ENCODE data around the gene KRT36. TPM values are rescaled to one million over a fixed set of nuclear protein-coding genes. Genes with fewer than 3 reads are reported as not detected.

KRT36 gene
- total and polyA plus RNA-seq, 10 donors, result 0.20 to 2.7 (median 0.36) TPM; not detected in 1

DNA sequence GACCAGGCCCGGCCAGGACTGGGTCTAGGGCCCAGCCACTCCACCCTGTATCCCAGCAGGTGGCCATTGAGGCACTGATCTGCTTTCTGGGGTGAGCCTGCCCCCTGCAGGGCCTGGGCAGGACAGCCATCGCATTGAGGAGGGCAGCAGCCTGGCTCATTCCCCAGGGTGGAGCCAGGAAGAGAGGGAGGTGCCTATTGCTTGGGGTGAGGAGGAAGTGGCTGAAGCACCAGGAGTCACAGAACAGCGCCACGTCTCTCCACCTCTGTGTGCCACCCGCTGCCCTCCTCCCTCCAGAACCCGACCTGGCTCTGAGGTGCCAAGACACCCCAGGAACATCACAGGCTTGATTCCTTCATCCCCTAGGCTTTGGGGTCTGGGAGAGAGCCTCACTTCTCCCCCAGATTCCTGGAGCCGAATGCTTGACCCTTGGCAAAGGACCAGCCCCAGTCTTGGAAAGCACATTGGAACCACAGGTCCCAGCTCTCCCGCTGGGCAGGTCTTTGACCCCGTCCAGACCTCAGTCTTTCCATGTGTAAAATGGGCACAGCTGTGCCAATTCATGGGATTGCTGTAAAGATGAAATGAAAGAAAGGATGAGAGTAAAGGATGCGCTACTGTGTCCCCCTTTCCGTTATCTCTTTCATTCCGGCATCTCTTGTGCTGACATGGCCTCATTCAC lies 7.2 kb upstream of the KRT36 start:
- peaks cover 0 to 15% (median 0%) of the 10 kb centered on the region in 7 donors for H3K27me3 ChIP-seq (replicated peaks in 1 of 7)
- TF ChIP-seq POLR2AphosphoS5 (IDR thresholded peaks at IDR 0.05) (peak in 2 of 3 donors; percentile 62 to 67), POLR2A (IDR thresholded peaks at IDR 0.05) (no peak)
- TF ChIP-seq, protein P1, sequence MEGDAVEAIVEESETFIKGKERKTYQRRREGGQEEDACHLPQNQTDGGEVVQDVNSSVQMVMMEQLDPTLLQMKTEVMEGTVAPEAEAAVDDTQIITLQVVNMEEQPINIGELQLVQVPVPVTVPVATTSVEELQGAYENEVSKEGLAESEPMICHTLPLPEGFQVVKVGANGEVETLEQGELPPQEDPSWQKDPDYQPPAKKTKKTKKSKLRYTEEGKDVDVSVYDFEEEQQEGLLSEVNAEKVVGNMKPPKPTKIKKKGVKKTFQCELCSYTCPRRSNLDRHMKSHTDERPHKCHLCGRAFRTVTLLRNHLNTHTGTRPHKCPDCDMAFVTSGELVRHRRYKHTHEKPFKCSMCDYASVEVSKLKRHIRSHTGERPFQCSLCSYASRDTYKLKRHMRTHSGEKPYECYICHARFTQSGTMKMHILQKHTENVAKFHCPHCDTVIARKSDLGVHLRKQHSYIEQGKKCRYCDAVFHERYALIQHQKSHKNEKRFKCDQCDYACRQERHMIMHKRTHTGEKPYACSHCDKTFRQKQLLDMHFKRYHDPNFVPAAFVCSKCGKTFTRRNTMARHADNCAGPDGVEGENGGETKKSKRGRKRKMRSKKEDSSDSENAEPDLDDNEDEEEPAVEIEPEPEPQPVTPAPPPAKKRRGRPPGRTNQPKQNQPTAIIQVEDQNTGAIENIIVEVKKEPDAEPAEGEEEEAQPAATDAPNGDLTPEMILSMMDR (IDR thresholded peaks at IDR 0.05 in 8 of 11, conservative IDR thresholded peaks at IDR 0.05 in 3 of 11), result peak; percentile 43 to 88 (median 69)
- 46 to 50% (median 49%) methylated on average over 10 to 12 of the region's 12 CpGs for WGBS, 5 donors
- H3K4me1 ChIP-seq, result peaks cover 0 to 57% (median 24%) of the 10 kb centered on the region in 6 donors
- intact Hi-C loops (cut with DNase I; ENCODE audit: low total_unique reads), result no loop called here
- no peaks in the 10 kb centered on the region for H3K9me3 ChIP-seq
- H3K36me3 ChIP-seq, result no peaks in the 10 kb centered on the region
- peak overlapping the region in 1 of 8 donors; percentile 57 for H3K4me3 ChIP-seq
- peak; percentile 92 for DNase-seq
- H3K27ac ChIP-seq, result peak overlapping the region in 7 of 8 donors; percentile 85 to 98 (median 92)

DNA sequence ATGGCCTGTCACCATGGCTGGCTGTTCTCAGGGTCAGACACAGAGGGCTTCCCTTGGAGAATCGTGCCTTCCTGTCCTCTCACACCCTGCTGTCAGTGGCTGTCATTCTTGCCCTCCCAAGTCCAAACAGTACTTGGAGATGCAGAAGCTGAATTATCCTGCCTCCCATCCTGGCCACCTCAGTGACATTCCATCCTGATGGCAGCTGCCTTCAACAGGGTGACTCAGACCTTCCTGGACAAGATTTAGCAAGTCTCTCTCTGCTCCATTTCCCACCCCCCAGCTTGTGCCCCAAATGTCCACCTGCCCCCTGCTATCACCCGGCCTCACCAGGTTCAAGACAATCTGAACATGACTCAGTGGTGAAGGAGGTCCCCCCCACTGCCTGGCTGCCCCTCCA lies 4.8 kb upstream of the KRT36 start:
- Histone ChIP-seq H3K4me1 (peaks cover 0 to 62% (median 26%) of the 10 kb centered on the region in 6 donors), H3K27ac (no peak overlapping the region), H3K4me3 (no peak overlapping the region), H3K9me3 (no peaks in the 10 kb centered on the region), H3K27me3 (replicated peaks in 1 of 7) (peaks cover 0 to 4% (median 0%) of the 10 kb centered on the region in 7 donors), H3K36me3 (no peaks in the 10 kb centered on the region)
- intact Hi-C loops (cut with DNase I; ENCODE audit: low total_unique reads), result no loop called here
- DNase-seq, result no peak
- no peak for TF ChIP-seq POLR2A (IDR thresholded peaks at IDR 0.05)
- TF ChIP-seq, protein P1 (IDR thresholded peaks at IDR 0.05 in 8 of 11, conservative IDR thresholded peaks at IDR 0.05 in 3 of 11), result no peak
- TF ChIP-seq POLR2AphosphoS5 (IDR thresholded peaks at IDR 0.05), result no peak
- 49 to 74% (median 66%) methylated on average over 2 of the region's 2 CpGs for WGBS, 5 donors

DNA sequence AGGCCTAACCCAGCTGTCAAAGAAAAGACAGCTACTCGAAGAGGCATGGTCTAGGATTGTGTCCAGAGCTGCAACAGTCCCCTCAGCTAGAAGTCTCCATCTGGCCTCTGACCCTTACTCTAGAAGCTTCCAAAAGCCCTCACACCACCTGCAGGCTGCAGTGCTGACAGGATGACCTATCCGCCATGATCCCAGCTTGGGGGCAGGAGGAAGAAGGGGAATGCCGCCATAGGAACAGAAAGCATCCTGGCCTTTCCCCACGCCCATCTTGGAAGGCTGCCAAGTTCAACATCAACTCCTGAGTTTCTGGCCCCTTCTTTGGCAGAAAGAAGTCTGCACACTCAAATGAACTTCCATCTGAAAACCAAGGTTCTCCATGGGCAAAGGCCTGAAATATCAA lies 3.1 kb upstream of the KRT36 start:
- intact Hi-C loops (cut with DNase I; ENCODE audit: low total_unique reads), result no loop called here
- Histone ChIP-seq H3K4me3 (no peak overlapping the region), H3K4me1 (peaks cover 0 to 45% (median 23%) of the 10 kb centered on the region in 6 donors), H3K27me3 (replicated peaks in 1 of 7) (peaks cover 0 to 5% (median 0%) of the 10 kb centered on the region in 7 donors), H3K9me3 (no peaks in the 10 kb centered on the region), H3K27ac (peak overlapping the region in 7 of 8 donors; percentile 18 to 67 (median 54)), H3K36me3 (no peaks in the 10 kb centered on the region)
- no peak for TF ChIP-seq POLR2A (IDR thresholded peaks at IDR 0.05)
- TF ChIP-seq, protein P1 (IDR thresholded peaks at IDR 0.05 in 8 of 11, conservative IDR thresholded peaks at IDR 0.05 in 3 of 11), result no peak
- no peak for TF ChIP-seq POLR2AphosphoS5 (IDR thresholded peaks at IDR 0.05)
- no peak for DNase-seq
- 38 to 56% (median 51%) methylated on average over 4 of the region's 4 CpGs for WGBS, 5 donors

DNA sequence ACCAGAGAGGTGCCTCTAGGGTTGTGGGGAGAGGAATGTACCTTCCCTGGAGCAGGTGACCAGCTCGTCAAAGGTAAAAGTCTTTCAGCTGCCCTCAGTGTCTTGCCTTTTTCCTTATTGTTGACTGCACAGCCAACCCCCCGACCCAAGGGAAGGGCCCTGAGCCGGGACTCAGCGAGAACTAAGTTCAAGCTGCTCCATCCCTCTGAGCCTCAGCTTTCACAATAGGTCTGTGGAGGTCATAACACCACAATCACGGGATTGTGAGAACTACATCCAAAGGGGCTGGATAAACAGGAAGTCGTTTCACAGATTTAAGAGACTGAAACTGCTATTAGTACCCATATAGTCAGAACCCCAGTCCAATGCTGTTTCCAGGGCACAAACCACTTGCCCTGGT lies 2.6 kb upstream of the KRT36 start:
- Histone ChIP-seq H3K36me3 (no peaks in the 10 kb centered on the region), H3K4me3 (no peak overlapping the region), H3K27me3 (replicated peaks in 1 of 7) (peaks cover 0 to 7% (median 0%) of the 10 kb centered on the region in 7 donors), H3K27ac (peak overlapping the region in 6 of 8 donors; percentile 18 to 67 (median 56)), H3K9me3 (no peaks in the 10 kb centered on the region), H3K4me1 (peaks cover 0 to 41% (median 20%) of the 10 kb centered on the region in 6 donors)
- no peak for TF ChIP-seq POLR2A (IDR thresholded peaks at IDR 0.05)
- TF ChIP-seq POLR2AphosphoS5 (IDR thresholded peaks at IDR 0.05), result peak in 1 of 3 donors; percentile 45
- WGBS, 5 donors, result 32 to 68% (median 49%) methylated on average over 5 to 6 of the region's 6 CpGs
- no peak for DNase-seq
- intact Hi-C loops (cut with DNase I; ENCODE audit: low total_unique reads), result no loop called here

Data from spleen (tissue), 11 donors.